Activated CD8-positive, alpha-beta memory T cell treated with anti-CD3 and anti-CD28 coated beads for 36 hours (primary cell): ENCODE results near the gene GOLGA6L2. TPM values are rescaled to one million over a fixed set of nuclear protein-coding genes. Genes with fewer than 3 reads are reported as not detected.

Experiments
- CTCF ChIA-PET: fragments of 350-600 bp; sonication (Branson Sonifier 250); formaldehyde crosslinking; loops from one replicate; lab custom pipeline; 2021; ENCODE audit warnings: antibody characterized with exemption; lab: Charles Lee
- POLR2A ChIA-PET: fragments of 350-600 bp; sonication (Branson Sonifier 250); formaldehyde crosslinking; loops from one replicate; lab custom pipeline; 2021; ENCODE audit warnings: antibody characterized with exemption; lab: Charles Lee
- total RNA-seq, 2 experiments: library from RNA; stranded (reverse); gene quantifications; one replicate each; pipeline ENCODE4 v1.2.3, GENCODE V29; 2021

Gene GOLGA6L2
- total RNA-seq, result not detected

- POLR2A ChIA-PET, result no interaction called here
- CTCF ChIA-PET, result no interaction called here
Measured at GRCh38 chr15:23447107-23447500, at the start of gene GOLGA6L2. TSS of gene GOLGA6L2 (minus strand) at chr15:23447243. CDS start at chr15:23447181, 62 bp downstream.

GRCh38 chr15:23484870-23485269, 37.8 kb upstream of the GOLGA6L2 start:
- CTCF ChIA-PET, result no interaction called here

GRCh38 chr15:23483821-23484299, 36.8 kb upstream of the GOLGA6L2 start:
- CTCF ChIA-PET, result interaction anchor here (0.5 kb wide), 1 partner anchor 1259 kb away, joined by 4 read pairs; no protein-coding TSS in a partner anchor
- POLR2A ChIA-PET, result no interaction called here

More at GRCh38 chr15:23484870-23485269, 37.8 kb upstream of the GOLGA6L2 start:
- POLR2A ChIA-PET, result no interaction called here

GRCh38 chr15:23482764-23483489, 35.9 kb upstream of the GOLGA6L2 start:
- POLR2A ChIA-PET, result no interaction called here
- CTCF ChIA-PET, result no interaction called here

GRCh38 chr15:23482228-23482627, 35.2 kb upstream of the GOLGA6L2 start:
- CTCF ChIA-PET, result no interaction called here
- POLR2A ChIA-PET, result no interaction called here

GRCh38 chr15:23477920-23478319, 30.9 kb upstream of the GOLGA6L2 start:
- CTCF ChIA-PET, result no interaction called here

GRCh38 chr15:23472678-23473077, 25.6 kb upstream of the GOLGA6L2 start:
- ChIA-PET POLR2A (no interaction called here), CTCF (no interaction called here)

More at GRCh38 chr15:23477920-23478319, 30.9 kb upstream of the GOLGA6L2 start:
- POLR2A ChIA-PET, result no interaction called here

GRCh38 chr15:23472033-23472432, 25.0 kb upstream of the GOLGA6L2 start:
- ChIA-PET POLR2A (no interaction called here), CTCF (no interaction called here)

GRCh38 chr15:23467110-23467600, 20.1 kb upstream of the GOLGA6L2 start:
- POLR2A ChIA-PET, result no interaction called here

GRCh38 chr15:23457890-23458289, 10.8 kb upstream of the GOLGA6L2 start:
- CTCF ChIA-PET, result interaction anchor here (0.5 kb wide), 1 partner anchor 73 kb away, joined by 3 read pairs; no protein-coding TSS in a partner anchor

More at GRCh38 chr15:23467110-23467600, 20.1 kb upstream of the GOLGA6L2 start:
- CTCF ChIA-PET, result no interaction called here

GRCh38 chr15:23446215-23447106, 582 bp downstream of the GOLGA6L2 start:
- ChIA-PET POLR2A (no interaction called here), CTCF (no interaction called here)

More at GRCh38 chr15:23457890-23458289, 10.8 kb upstream of the GOLGA6L2 start:
- POLR2A ChIA-PET, result no interaction called here

GRCh38 chr15:23444269-23444668, 2.8 kb downstream of the GOLGA6L2 start:
- CTCF ChIA-PET, result no interaction called here

GRCh38 chr15:23441204-23441603, 5.8 kb downstream of the GOLGA6L2 start:
- ChIA-PET POLR2A (no interaction called here), CTCF (no interaction called here)

More at GRCh38 chr15:23444269-23444668, 2.8 kb downstream of the GOLGA6L2 start:
- POLR2A ChIA-PET, result no interaction called here

- ChIA-PET POLR2A (no interaction called here), CTCF (no interaction called here)
Measured at GRCh38 chr15:23440596-23440995, 6.4 kb downstream of the GOLGA6L2 start.

- CTCF ChIA-PET, result no interaction called here
- POLR2A ChIA-PET, result no interaction called here
Measured at GRCh38 chr15:23439513-23439912, 7.5 kb downstream of the GOLGA6L2 start.

GRCh38 chr15:23438816-23439466, 8.1 kb downstream of the GOLGA6L2 start:
- ChIA-PET POLR2A (no interaction called here), CTCF (no interaction called here)

GRCh38 chr15:23437673-23438072, 9.4 kb downstream of the GOLGA6L2 start:
- POLR2A ChIA-PET, result no interaction called here
- CTCF ChIA-PET, result no interaction called here

- CTCF ChIA-PET, result no interaction called here
- POLR2A ChIA-PET, result no interaction called here
Measured at GRCh38 chr15:23437146-23437545, 9.9 kb downstream of the GOLGA6L2 start.

GRCh38 chr15:23436421-23436820, 10.6 kb downstream of the GOLGA6L2 start:
- CTCF ChIA-PET, result no interaction called here

More at GRCh38 chr15:23436421-23436820, 10.6 kb downstream of the GOLGA6L2 start:
- POLR2A ChIA-PET, result no interaction called here
